Measurements from ENCODE around the gene QSOX2. TPM values are rescaled to one million over a fixed set of nuclear protein-coding genes. Genes with fewer than 3 reads are reported as not detected.

The QSOX2 gene
- total RNA-seq, 1 experiment from 2014 or later, result 34.6 TPM

DNA sequence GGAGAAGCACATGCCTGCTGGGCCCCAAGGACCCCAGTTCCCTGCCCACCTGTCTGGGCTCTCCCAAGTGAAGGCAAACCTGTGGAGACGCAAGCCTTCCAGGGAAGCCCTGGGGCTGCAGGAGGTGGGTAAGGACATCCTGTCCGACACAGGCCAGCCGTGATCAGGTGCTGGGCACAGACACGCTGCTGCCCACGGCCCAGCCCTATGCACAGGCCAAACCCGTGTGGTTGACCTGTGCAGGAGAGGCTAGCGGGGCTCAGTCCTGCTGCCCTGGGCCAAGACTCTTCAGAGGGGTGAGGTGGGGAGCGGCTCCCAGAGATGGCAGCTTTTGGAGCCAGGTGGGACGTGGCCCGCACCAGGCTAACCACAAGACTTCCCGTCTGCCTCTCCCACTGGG lies 55.0 kb downstream of the QSOX2 start:
- H3K4me2 ChIP-seq (ENCODE audit: low read length), result no peak overlapping the region
- H3K4me1 ChIP-seq (ENCODE audit: control insufficient read depth in 1 of 2, insufficient read depth in 2 of 2, low read length in 2 of 2), result peaks cover 2 to 8% of the 10 kb centered on the region in 2 experiments; a peak in 3 of 4 replicates
- no peak overlapping the region for H3K4me3 ChIP-seq (replicated peaks in 1 of 2; ENCODE audit: low read depth in 1 of 2, low read length in 2 of 2)
- H3K36me3 ChIP-seq (ENCODE audit: control insufficient read depth in 1 of 2, insufficient read depth in 2 of 2, low read length in 2 of 2), result no peaks in the 10 kb centered on the region
- ChIA-PET RAD21 (ENCODE audit: low non-redundant PET in 1 of 2, low total read pairs in 2 of 2, uncharacterized antibody in 2 of 2, unreplicated experiment in 2 of 2) (no interaction called here), CTCF (no interaction called here), POLR2A (no interaction called here)
- no peak for TF ChIP-seq ZNF274 (IDR thresholded peaks at IDR 0.05; ENCODE audit: low read depth, low read length)
- TF ChIP-seq, protein P1, sequence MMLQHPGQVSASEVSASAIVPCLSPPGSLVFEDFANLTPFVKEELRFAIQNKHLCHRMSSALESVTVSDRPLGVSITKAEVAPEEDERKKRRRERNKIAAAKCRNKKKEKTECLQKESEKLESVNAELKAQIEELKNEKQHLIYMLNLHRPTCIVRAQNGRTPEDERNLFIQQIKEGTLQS (IDR thresholded peaks at IDR 0.05), result no peak
- TF ChIP-seq JUND (IDR thresholded peaks at IDR 0.05), result no peak
- TF ChIP-seq, protein P2, sequence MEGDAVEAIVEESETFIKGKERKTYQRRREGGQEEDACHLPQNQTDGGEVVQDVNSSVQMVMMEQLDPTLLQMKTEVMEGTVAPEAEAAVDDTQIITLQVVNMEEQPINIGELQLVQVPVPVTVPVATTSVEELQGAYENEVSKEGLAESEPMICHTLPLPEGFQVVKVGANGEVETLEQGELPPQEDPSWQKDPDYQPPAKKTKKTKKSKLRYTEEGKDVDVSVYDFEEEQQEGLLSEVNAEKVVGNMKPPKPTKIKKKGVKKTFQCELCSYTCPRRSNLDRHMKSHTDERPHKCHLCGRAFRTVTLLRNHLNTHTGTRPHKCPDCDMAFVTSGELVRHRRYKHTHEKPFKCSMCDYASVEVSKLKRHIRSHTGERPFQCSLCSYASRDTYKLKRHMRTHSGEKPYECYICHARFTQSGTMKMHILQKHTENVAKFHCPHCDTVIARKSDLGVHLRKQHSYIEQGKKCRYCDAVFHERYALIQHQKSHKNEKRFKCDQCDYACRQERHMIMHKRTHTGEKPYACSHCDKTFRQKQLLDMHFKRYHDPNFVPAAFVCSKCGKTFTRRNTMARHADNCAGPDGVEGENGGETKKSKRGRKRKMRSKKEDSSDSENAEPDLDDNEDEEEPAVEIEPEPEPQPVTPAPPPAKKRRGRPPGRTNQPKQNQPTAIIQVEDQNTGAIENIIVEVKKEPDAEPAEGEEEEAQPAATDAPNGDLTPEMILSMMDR (IDR thresholded peaks at IDR 0.05 in 2 of 3, conservative IDR thresholded peaks at IDR 0.05 in 1 of 3; ENCODE audit: borderline replicate concordance in 1 of 3, insufficient read depth in 1 of 3, low read depth in 2 of 3, low read length in 2 of 3), result no peak
- no peak for TF ChIP-seq EZH2 (IDR thresholded peaks at IDR 0.05)
- TF ChIP-seq EGR1 (IDR thresholded peaks at IDR 0.05; ENCODE audit: low read depth), result no peak
- TF ChIP-seq POLR2A (IDR thresholded peaks at IDR 0.05; ENCODE audit: borderline replicate concordance, extremely low read depth, insufficient read depth, insufficient read length), result no peak
- intact Hi-C loops (cut with micrococcal nuclease), result no loop called here
- no peaks in the 10 kb centered on the region for H3K9me3 ChIP-seq (ENCODE audit: control insufficient read depth in 1 of 2, insufficient read depth in 1 of 2, low read depth in 1 of 2, low read length in 2 of 2)
- H3K9ac ChIP-seq (ENCODE audit: low read length), result no peak overlapping the region
- H2AFZ ChIP-seq (ENCODE audit: low read depth, low read length, poor library complexity, severe bottlenecking), result no peak overlapping the region
- H3K27ac ChIP-seq (ENCODE audit: low read depth, low read length), result no peak overlapping the region
- DNase-seq (ENCODE audit: low read depth, low spot score) (no peak), ATAC-seq (no peak)
- H4K20me1 ChIP-seq (ENCODE audit: insufficient read depth), result no peaks in the 10 kb centered on the region
- no peaks in the 10 kb centered on the region for H3K79me2 ChIP-seq (ENCODE audit: insufficient read depth, low read length)
- no peaks in the 10 kb centered on the region for H3K9me2 ChIP-seq (ENCODE audit: insufficient read depth)
- no TSS peak for BruUV-seq (replicated peaks)
- H3K27me3 ChIP-seq (ENCODE audit: insufficient read depth, low read length), result no peaks in the 10 kb centered on the region

DNA sequence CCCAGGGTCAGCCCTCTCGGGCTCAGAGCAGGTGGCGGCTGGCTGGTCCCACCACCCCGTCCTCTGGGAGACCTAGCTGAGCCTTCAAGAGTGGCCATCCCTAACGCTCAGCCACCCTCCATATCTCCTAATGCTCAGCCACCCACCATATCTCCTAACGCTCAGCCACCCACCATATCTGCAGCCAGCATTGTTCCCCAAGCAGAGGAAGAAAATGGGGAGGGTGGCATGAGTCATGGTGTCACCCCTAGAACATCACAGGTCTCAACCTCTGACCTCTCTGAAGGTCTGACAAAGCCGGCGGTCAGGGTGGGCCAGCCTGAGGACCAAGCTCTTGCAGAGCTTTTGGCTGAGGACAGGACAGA lies 55.4 kb downstream of the QSOX2 start:
- H3K9ac ChIP-seq (ENCODE audit: low read length), result no peak overlapping the region
- TF ChIP-seq POLR2A (IDR thresholded peaks at IDR 0.05; ENCODE audit: borderline replicate concordance, extremely low read depth, insufficient read depth, insufficient read length) (no peak), SRF (IDR thresholded peaks at IDR 0.05; ENCODE audit: low read depth) (no peak), POLR2AphosphoS5 (IDR thresholded peaks at IDR 0.05; ENCODE audit: low read depth, low read length) (no peak), EGR1 (IDR thresholded peaks at IDR 0.05; ENCODE audit: low read depth) (no peak), SP1 (IDR thresholded peaks at IDR 0.05; ENCODE audit: low read depth) (no peak), ELF1 (IDR thresholded peaks at IDR 0.05; ENCODE audit: borderline replicate concordance, low read depth) (no peak), TCF7L2 (IDR thresholded peaks at IDR 0.05; ENCODE audit: borderline replicate concordance, extremely low read depth, insufficient read depth, insufficient read length) (no peak), SIN3A (IDR thresholded peaks at IDR 0.05; ENCODE audit: low read depth) (no peak), YY1 (IDR thresholded peaks at IDR 0.05; ENCODE audit: extremely low read depth, insufficient replicate concordance, low read depth, low read length) (no peak), EZH2phosphoT487 (IDR thresholded peaks at IDR 0.05; ENCODE audit: borderline replicate concordance) (no peak)
- TF ChIP-seq, protein P3, sequence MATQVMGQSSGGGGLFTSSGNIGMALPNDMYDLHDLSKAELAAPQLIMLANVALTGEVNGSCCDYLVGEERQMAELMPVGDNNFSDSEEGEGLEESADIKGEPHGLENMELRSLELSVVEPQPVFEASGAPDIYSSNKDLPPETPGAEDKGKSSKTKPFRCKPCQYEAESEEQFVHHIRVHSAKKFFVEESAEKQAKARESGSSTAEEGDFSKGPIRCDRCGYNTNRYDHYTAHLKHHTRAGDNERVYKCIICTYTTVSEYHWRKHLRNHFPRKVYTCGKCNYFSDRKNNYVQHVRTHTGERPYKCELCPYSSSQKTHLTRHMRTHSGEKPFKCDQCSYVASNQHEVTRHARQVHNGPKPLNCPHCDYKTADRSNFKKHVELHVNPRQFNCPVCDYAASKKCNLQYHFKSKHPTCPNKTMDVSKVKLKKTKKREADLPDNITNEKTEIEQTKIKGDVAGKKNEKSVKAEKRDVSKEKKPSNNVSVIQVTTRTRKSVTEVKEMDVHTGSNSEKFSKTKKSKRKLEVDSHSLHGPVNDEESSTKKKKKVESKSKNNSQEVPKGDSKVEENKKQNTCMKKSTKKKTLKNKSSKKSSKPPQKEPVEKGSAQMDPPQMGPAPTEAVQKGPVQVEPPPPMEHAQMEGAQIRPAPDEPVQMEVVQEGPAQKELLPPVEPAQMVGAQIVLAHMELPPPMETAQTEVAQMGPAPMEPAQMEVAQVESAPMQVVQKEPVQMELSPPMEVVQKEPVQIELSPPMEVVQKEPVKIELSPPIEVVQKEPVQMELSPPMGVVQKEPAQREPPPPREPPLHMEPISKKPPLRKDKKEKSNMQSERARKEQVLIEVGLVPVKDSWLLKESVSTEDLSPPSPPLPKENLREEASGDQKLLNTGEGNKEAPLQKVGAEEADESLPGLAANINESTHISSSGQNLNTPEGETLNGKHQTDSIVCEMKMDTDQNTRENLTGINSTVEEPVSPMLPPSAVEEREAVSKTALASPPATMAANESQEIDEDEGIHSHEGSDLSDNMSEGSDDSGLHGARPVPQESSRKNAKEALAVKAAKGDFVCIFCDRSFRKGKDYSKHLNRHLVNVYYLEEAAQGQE (IDR thresholded peaks at IDR 0.05; ENCODE audit: low read depth), result no peak

More for the DNA sequence above, 55.4 kb downstream of the QSOX2 start:
- no TSS peak for BruUV-seq (replicated peaks)
- ChIA-PET POLR2A (no interaction called here), RAD21 (ENCODE audit: low non-redundant PET in 1 of 2, low total read pairs in 2 of 2, uncharacterized antibody in 2 of 2, unreplicated experiment in 2 of 2) (no interaction called here), CTCF (interaction anchor here (1.0 kb wide), 1 partner anchor 20 kb away, joined by 4 read pairs; no protein-coding TSS in a partner anchor)
- H3K79me2 ChIP-seq (ENCODE audit: insufficient read depth, low read length), result no peaks in the 10 kb centered on the region
- no peaks in the 10 kb centered on the region for H3K9me3 ChIP-seq (ENCODE audit: control insufficient read depth in 1 of 2, insufficient read depth in 1 of 2, low read depth in 1 of 2, low read length in 2 of 2)
- H3K4me1 ChIP-seq (ENCODE audit: control insufficient read depth in 1 of 2, insufficient read depth in 2 of 2, low read length in 2 of 2), result peaks cover 2 to 8% of the 10 kb centered on the region in 2 experiments; a peak in 3 of 4 replicates
- DNase-seq (ENCODE audit: low read depth, low spot score), result no peak
- H3K4me3 ChIP-seq (replicated peaks in 1 of 2; ENCODE audit: low read depth in 1 of 2, low read length in 2 of 2), result no peak overlapping the region
- no peak overlapping the region for H3K4me2 ChIP-seq (ENCODE audit: low read length)
- no peak overlapping the region for H2AFZ ChIP-seq (ENCODE audit: low read depth, low read length, poor library complexity, severe bottlenecking)
- H3K27ac ChIP-seq (ENCODE audit: low read depth, low read length), result no peak overlapping the region
- H3K36me3 ChIP-seq (ENCODE audit: control insufficient read depth in 1 of 2, insufficient read depth in 2 of 2, low read length in 2 of 2), result no peaks in the 10 kb centered on the region
- no peaks in the 10 kb centered on the region for H3K9me2 ChIP-seq (ENCODE audit: insufficient read depth)
- intact Hi-C loops (cut with micrococcal nuclease), result no loop called here
- H3K27me3 ChIP-seq (ENCODE audit: insufficient read depth, low read length), result no peaks in the 10 kb centered on the region
- no peaks in the 10 kb centered on the region for H4K20me1 ChIP-seq (ENCODE audit: insufficient read depth)
- ATAC-seq, result no peak
